GM10266 (cell line): ENCODE results near the gene AMN1.

Experiments
- DNase-seq: peaks from one replicate; pipeline ENCODE4 v3.0.0; 2012; ENCODE audit errors: extremely low spot score
- TF ChIP-seq, protein P1 (sequence below): IDR thresholded peaks from 2 replicates; pipeline ENCODE4 v1.5.1; 2012; ENCODE audit warnings: mild to moderate bottlenecking, low read depth; ENCODE audit not compliant: control insufficient read depth, insufficient read depth; ENCODE audit errors: missing control alignments

AMN1 gene

DNA sequence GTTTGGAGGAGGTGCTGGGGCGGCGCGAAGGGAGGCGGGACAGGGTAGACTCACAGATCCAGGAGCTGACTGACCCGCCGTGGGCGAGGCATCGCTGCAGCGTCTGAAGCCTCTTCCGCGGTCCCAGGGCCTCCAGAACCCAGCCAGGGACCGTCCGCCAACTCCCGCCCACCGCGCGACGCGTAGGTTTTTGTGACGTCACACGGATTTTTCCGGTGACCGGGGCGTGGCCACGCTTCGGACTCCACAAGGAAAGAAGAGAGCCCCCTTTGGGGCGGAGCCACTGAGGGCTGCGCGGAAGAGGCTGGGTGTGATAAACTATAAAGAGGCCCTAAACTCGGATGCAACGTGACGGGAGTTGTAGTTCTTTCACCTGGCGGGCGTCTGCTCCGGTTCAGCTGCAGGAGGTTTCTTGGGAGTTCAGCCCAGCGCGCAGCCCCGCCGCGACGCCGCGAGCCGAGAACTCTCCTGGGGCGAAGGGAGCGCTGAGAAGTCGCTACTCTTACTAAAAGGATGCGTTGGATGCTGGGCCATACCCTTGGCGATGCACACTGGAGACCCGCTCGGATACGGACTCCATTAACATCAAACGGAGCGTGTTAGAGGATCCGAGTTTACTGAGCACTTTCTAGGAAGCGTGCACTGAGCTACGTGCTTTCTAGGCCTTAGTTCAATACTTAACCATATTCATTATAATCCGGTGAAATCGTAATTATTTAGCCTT is at the start of gene AMN1:
Gene AMN1 (minus strand): TSS at position 105 of the 724 bp plus-strand sequence. CDS start 13 bp downstream, at position 92.
- peak; percentile 89 for DNase-seq
- TF ChIP-seq, protein P1, sequence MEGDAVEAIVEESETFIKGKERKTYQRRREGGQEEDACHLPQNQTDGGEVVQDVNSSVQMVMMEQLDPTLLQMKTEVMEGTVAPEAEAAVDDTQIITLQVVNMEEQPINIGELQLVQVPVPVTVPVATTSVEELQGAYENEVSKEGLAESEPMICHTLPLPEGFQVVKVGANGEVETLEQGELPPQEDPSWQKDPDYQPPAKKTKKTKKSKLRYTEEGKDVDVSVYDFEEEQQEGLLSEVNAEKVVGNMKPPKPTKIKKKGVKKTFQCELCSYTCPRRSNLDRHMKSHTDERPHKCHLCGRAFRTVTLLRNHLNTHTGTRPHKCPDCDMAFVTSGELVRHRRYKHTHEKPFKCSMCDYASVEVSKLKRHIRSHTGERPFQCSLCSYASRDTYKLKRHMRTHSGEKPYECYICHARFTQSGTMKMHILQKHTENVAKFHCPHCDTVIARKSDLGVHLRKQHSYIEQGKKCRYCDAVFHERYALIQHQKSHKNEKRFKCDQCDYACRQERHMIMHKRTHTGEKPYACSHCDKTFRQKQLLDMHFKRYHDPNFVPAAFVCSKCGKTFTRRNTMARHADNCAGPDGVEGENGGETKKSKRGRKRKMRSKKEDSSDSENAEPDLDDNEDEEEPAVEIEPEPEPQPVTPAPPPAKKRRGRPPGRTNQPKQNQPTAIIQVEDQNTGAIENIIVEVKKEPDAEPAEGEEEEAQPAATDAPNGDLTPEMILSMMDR, result no peak

DNA sequence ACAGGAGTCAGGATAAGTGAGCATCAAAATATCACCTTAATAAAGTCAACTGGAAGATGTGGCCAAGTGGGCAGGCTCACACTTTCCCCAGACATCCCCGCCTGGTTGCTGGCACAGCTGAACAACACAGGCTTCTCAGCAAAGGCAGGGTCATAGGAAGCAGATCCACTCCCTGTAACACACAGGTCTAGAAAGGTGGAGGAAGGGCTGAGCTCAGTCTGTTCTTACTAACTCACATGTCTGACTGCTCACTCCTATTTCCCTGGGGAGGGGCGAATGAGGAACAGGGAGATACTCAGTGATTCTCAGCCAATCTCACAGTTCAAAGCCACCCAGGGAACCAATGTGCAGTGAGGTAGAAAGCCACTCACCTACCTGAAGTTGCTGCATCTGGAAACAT is 45.0 kb upstream of the AMN1 start:
- TF ChIP-seq, protein P1, result no peak
- peak; percentile 33 for DNase-seq

DNA sequence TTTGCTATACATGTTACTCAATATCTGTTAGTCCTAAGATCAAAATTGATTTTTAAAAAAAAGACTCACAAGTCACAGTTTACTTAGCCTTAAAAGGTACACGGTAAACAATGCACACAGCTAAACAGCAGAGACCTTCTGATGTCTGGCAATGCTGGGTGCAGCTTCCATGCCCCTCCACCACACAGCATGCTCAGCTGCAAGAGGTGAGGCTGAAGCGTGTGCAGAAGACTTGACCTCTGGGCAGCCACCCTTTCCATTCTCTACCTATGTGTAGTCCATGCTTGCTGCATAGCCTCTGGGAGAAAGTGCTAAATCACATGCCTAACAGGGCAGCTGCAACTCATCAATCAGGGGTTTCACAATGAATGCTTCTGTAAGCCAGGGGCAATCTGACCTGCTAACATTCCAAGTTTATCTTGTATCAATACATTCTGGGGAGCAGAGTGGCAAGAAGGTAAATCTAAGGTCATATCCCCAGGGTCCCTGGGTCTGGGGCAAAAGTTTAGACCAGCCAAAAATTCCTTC is 44.5 kb upstream of the AMN1 start:
- TF ChIP-seq, protein P1, result no peak
- DNase-seq, result no peak

DNA sequence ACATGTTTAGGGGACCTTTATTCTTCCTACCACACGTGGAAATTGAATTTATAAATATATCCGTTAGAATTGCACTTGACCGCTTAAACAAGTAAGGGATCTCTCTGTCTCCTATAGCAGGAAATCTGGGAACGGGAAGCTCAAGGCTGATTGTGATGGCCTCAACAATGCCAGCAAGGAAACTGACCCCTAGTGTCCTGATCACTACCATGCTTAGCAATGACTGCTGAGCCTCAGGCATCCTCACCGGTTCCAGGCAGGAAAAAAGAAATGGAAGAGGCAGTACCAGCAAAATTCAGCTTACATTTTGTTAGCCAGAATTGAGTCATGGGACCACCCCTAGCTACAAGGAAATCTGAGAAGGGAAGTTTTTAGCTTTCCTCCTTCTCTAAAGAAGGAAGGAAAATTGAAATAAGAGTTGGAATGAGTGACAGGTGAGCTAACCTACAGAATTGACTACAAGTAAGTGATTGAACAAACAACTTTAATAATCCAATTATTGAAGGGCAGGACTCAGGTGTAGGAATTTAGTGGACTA is 43.9 kb upstream of the AMN1 start:
- TF ChIP-seq, protein P1, result no peak
- DNase-seq, result no peak

DNA sequence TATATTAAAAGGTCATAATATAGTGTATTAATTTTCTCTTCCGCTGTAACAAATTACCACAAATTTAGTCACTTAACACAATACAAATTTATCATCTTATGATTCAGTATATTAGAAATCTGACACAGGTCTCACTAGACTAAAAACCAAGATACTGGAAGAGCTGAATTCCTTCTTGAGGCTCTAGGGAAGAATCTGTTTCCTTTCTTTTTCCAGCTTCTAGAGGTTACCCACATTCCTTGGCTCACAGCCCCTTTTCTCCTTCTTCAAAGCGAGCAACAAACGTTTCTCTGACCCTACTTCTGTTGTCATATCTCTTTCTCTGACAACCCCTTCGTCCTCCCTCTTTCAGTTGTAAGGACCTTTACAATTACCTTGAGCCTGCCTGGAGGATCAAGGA is 43.4 kb upstream of the AMN1 start:
- TF ChIP-seq, protein P1, result no peak
- no peak for DNase-seq

DNA sequence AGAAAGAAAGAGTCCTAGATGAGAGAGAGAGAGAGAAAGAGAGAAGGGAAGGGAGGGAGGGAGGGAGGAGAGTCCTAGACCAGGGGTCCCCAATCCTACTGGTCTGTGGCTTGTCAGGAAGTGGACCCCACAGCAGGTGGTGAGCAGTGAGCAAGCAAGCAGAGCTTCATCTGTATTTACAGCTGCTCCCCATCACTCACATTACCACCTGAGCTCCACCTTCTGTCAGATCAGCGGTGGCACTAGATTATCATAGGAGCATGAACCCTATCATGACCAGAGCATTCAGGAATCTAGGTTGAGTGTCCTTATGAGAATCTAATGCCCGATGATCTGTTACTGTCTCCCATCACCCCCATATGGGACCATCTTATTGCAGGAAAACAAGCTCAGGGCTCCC is 39.2 kb upstream of the AMN1 start:
- DNase-seq, result no peak
- TF ChIP-seq, protein P1, result no peak

DNA sequence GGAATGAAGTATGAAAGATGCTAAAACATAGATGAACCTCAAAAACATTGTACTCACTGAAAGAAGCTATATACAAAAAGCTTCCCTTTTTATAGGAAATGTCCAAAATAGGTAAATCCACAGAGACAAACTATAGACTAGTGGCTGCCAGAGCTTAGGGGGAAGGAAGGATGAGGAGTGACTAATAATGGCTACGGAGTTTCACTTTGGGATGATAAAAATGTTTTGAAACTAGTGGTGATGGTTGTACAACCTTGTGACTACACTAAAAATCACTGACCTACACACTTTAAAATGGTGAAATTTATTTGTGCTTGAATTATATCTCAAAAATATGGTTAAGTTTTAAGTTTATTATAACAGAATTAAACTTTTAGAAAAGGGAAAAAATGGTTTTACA is 37.1 kb upstream of the AMN1 start:
- no peak for DNase-seq
- TF ChIP-seq, protein P1, result no peak
